BLaER1 treated with 17β-estradiol and CSF1 and Interleukin-3, amounts not matched to agents 10 nM and 100 nM (cell line): ENCODE results near the gene TAPBPL.
"Not testable (repeated sequence)": the region's sequence is repeated elsewhere in the genome, so short reads cannot be mapped to it uniquely, and the experiment has no call there.

Experiments
- H3K27ac ChIP-seq, 11 experiments: shearing (Covaris generic); formaldehyde crosslinking; 2 replicates each; pipeline ENCODE4 v1.8.1; 2022
- H3K27me3 ChIP-seq, 11 experiments: shearing (Covaris generic); formaldehyde crosslinking; 2 replicates each; pipeline ENCODE4 v1.8.1; 2022
- H3K36me3 ChIP-seq, 11 experiments: shearing (Covaris generic); formaldehyde crosslinking; 2 replicates each; pipeline ENCODE4 v1.8.1; 2022
- H3K4me1 ChIP-seq, 10 experiments: shearing (Covaris generic); formaldehyde crosslinking; 2 replicates each; pipeline ENCODE4 v1.8.1; 2022
- H3K4me2 ChIP-seq, 11 experiments: shearing (Covaris generic); formaldehyde crosslinking; 2 replicates each; pipeline ENCODE4 v1.8.1; 2022
- H3K4me3 ChIP-seq, 10 experiments: shearing (Covaris generic); formaldehyde crosslinking; 2 replicates each; pipeline ENCODE4 v1.8.1; 2022
- H3K9ac ChIP-seq, 11 experiments: shearing (Covaris generic); formaldehyde crosslinking; 2 replicates each; pipeline ENCODE4 v1.8.1; 2022
- H3K9me3 ChIP-seq, 11 experiments: shearing (Covaris generic); formaldehyde crosslinking; replicated peaks in 1 of 11; 2 replicates each; pipeline ENCODE4 v1.8.1; 2022
- H4K20me1 ChIP-seq, 11 experiments: shearing (Covaris generic); formaldehyde crosslinking; 2 replicates each; pipeline ENCODE4 v1.8.1; 2022
- Cebpa-rat ChIP-seq, 11 experiments: shearing (Covaris generic); IDR thresholded peaks; 2 replicates each; pipeline ENCODE4 v1.8.1; 2022

The TAPBPL gene

GRCh38 chr12:6424008-6424347 lies 27.9 kb upstream of the TAPBPL start:
- Histone ChIP-seq H3K4me3 (0 out of 20 replicates have a peak overlapping the region, but pooled peaks of 1 of the 10 experiments have one; percentile 4), H3K27ac (peak overlapping the region in 9 of 11 experiments; percentile 88 to 98 (median 96); a peak in 19 of 22 replicates), H3K36me3 (no peaks in the 10 kb centered on the region), H3K9me3 (no peaks in the 10 kb centered on the region), H3K9ac (peak overlapping the region in 9 of 11 experiments; percentile 26 to 89 (median 82); a peak in 14 of 22 replicates), H3K4me1 (peaks cover 53 to 83% (median 59%) of the 10 kb centered on the region in 10 experiments), H4K20me1 (no peaks in the 10 kb centered on the region), H3K4me2 (peak overlapping the region; percentile 76 to 96 (median 93)), H3K27me3 (no peaks in the 10 kb centered on the region)
- no peak; a peak in 1 of 22 replicates for TF ChIP-seq Cebpa-rat (IDR thresholded peaks at IDR 0.05)

GRCh38 chr12:6424866-6425265 lies 27.0 kb upstream of the TAPBPL start:
- no peak for TF ChIP-seq Cebpa-rat (IDR thresholded peaks at IDR 0.05)
- no peaks in the 10 kb centered on the region for H3K36me3 ChIP-seq
- no peaks in the 10 kb centered on the region for H4K20me1 ChIP-seq
- H3K4me2 ChIP-seq, result peak overlapping the region; percentile 23 to 96 (median 93)
- no peaks in the 10 kb centered on the region for H3K9me3 ChIP-seq
- H3K9ac ChIP-seq, result peak overlapping the region in 9 of 11 experiments; percentile 77 to 89 (median 84); a peak in 17 of 22 replicates
- peaks cover 57 to 81% (median 64%) of the 10 kb centered on the region in 10 experiments for H3K4me1 ChIP-seq
- H3K27me3 ChIP-seq, result no peaks in the 10 kb centered on the region
- H3K4me3 ChIP-seq, result no peak overlapping the region
- H3K27ac ChIP-seq, result peak overlapping the region in 10 of 11 experiments; percentile 82 to 98 (median 96); a peak in 21 of 22 replicates

GRCh38 chr12:6425590-6426531 lies 26.0 kb upstream of the TAPBPL start:
- Histone ChIP-seq H3K27ac (peak overlapping the region; percentile 81 to 98 (median 96)), H3K36me3 (no peaks in the 10 kb centered on the region), H3K4me2 (peak overlapping the region; percentile 81 to 96 (median 93)), H3K9ac (peak overlapping the region; percentile 69 to 89 (median 84)), H3K9me3 (no peaks in the 10 kb centered on the region), H3K4me3 (peak overlapping the region; percentile 23 to 62 (median 49); a peak in 19 of 20 replicates), H4K20me1 (no peaks in the 10 kb centered on the region), H3K4me1 (peaks cover 67 to 81% (median 71%) of the 10 kb centered on the region in 10 experiments), H3K27me3 (no peaks in the 10 kb centered on the region)
- peak in 8 of 11 experiments; percentile 56 to 87 (median 72); a peak in 13 of 22 replicates for TF ChIP-seq Cebpa-rat (IDR thresholded peaks at IDR 0.05)

DNA sequence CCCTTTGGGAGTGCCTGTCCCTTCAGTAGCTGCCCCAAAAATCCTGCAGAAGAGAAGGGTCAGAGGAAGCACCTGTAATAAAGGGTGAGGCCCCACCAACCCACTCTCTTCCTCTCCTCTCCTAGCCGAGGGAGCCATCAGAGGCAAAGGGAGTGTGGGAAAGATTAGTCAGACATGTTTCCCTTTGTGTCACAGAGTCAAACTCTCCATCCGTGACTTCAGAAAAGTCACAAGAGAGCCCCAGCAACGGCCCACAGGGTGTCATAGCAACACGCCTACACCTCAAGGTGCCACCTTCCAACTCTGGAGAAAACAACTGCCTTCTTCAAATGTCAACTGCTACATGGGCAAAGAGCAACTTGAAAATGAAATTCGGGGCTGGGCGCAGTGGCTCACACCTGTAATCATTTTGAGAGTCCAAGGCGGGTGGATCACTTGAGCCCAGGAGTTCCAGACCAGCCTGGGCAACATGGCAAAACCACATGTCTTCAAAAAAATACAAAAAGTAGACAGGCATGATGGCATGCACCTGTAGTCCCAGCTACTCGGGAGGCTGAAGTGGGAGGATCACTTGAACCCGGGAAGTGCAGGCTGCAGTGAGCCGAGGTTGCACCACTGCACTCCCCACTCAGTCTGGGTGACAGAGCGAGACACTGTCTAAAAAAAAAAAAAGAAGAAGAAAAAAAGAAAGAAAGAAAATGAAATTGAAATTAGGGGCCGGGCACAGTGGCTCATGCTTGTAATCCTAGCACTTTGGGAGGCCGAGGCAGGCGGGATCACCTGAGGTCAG lies 24.8 kb upstream of the TAPBPL start:
- peaks cover 78 to 93% (median 84%) of the 10 kb centered on the region in 10 experiments for H3K4me1 ChIP-seq
- no peaks in the 10 kb centered on the region for H3K9me3 ChIP-seq
- peak overlapping the region; percentile 81 to 96 (median 93) for H3K4me2 ChIP-seq
- H3K9ac ChIP-seq, result peak overlapping the region; percentile 69 to 89 (median 84)
- H3K27ac ChIP-seq, result peak overlapping the region; percentile 81 to 98 (median 96)
- no peak; a peak in 1 of 22 replicates for TF ChIP-seq Cebpa-rat (IDR thresholded peaks at IDR 0.05)
- H3K4me3 ChIP-seq, result peak overlapping the region; percentile 23 to 62 (median 49); a peak in 17 of 20 replicates
- H3K27me3 ChIP-seq, result no peaks in the 10 kb centered on the region
- H4K20me1 ChIP-seq, result no peaks in the 10 kb centered on the region
- H3K36me3 ChIP-seq, result no peaks in the 10 kb centered on the region

- Histone ChIP-seq H3K4me2 (peak overlapping the region; percentile 81 to 96 (median 93)), H3K9ac (peak overlapping the region in 10 of 11 experiments; percentile 69 to 89 (median 84); a peak in 19 of 22 replicates), H3K27ac (peak overlapping the region in 10 of 11 experiments; percentile 82 to 98 (median 96); a peak in 20 of 22 replicates), H3K4me3 (peak overlapping the region in 7 of 10 experiments; percentile 21 to 62 (median 49); a peak in 9 of 20 replicates), H3K4me1 (peaks cover 80 to 99% (median 91%) of the 10 kb centered on the region in 10 experiments)
- H3K36me3 ChIP-seq, H3K9me3 ChIP-seq, H3K27me3 ChIP-seq, H4K20me1 ChIP-seq: not testable (repeated sequence)
Measured at GRCh38 chr12:6427796-6428195, 24.0 kb upstream of the TAPBPL start.

DNA sequence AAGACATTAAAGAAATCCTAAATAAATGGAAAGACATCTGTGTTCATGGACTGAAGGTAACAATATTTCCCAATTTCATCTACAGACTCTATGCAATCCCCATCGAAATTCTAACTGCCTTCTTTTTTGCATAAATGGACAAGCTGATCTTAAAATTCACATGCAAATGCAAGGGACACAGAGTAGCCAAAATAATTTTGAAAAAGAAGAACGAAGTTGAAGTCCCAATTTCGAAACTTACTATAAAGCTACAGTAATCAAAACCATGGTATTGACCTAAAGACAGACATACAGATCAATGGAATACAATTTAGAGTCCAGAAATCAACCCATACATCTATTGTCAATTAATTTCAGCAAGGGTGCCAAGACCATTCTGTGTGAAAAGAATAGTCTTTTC lies 23.5 kb upstream of the TAPBPL start:
- Histone ChIP-seq H3K27me3 (no peaks in the 10 kb centered on the region), H3K4me3 (no peak overlapping the region; a peak in 1 of 20 replicates), H3K4me1 (peaks cover 83 to 100% (median 95%) of the 10 kb centered on the region in 10 experiments), H3K36me3 (no peaks in the 10 kb centered on the region), H3K9ac (peak overlapping the region in 6 of 11 experiments; percentile 78 to 89 (median 84); a peak in 8 of 22 replicates), H3K4me2 (peak overlapping the region; percentile 81 to 96 (median 93); a peak in 21 of 22 replicates), H4K20me1 (no peaks in the 10 kb centered on the region), H3K9me3 (no peaks in the 10 kb centered on the region), H3K27ac (peak overlapping the region in 9 of 11 experiments; percentile 88 to 98 (median 96); a peak in 17 of 22 replicates)
- no peak for TF ChIP-seq Cebpa-rat (IDR thresholded peaks at IDR 0.05)

DNA sequence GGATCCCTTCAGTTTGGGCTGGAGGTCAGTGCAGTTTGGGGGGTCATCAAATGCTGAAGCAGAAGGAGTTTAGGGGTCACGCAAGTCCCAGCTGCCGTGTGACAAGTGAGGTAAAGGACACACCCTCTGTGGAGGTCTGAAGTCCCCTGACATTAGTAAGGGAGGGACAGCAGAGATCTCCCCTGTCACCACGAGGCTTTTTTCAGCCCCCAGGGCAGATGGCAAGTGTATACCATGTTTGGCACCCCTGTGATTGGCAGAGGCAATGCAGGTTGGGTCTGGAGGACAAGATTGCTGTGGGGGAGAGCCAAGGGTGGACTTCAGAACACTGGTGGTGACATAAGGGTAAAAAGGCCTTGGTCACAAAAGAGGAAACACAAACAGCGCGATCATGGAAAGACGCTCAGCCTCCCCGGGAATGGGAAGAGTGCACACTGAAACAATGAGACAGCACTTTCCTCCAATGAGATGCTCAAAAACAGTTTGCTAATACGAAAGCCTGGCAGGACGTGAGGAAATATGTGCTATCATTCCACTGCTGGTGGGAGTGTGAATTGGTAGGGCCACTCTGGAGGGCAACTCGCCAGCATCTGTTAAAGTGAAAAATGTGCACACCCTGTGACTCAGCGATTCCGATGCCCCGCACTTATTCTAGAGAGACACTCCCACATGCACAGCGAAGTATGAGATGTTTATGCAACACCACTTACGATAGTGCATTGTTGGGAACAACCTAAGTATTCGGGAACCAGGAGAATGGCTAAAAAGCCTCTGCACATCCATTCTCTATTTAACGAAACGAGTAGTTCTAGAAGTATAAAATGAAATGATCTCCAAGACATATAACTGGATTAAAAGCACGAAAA lies 21.5 kb upstream of the TAPBPL start:
- Histone ChIP-seq H3K9ac (peak overlapping the region; percentile 44 to 75 (median 61); a peak in 19 of 22 replicates), H3K4me2 (peak overlapping the region; percentile 60 to 87 (median 76)), H3K4me3 (peak overlapping the region in 5 of 10 experiments; percentile 0 to 45 (median 13); a peak in 3 of 20 replicates), H3K36me3 (no peaks in the 10 kb centered on the region), H3K4me1 (peaks cover 72 to 97% (median 92%) of the 10 kb centered on the region in 10 experiments), H3K27me3 (no peaks in the 10 kb centered on the region), H4K20me1 (no peaks in the 10 kb centered on the region), H3K9me3 (no peaks in the 10 kb centered on the region), H3K27ac (peak overlapping the region; percentile 62 to 98 (median 76); a peak in 21 of 22 replicates)
- peak in 2 of 11 experiments; percentile 11 to 69; a peak in 3 of 22 replicates for TF ChIP-seq Cebpa-rat (IDR thresholded peaks at IDR 0.05)

DNA sequence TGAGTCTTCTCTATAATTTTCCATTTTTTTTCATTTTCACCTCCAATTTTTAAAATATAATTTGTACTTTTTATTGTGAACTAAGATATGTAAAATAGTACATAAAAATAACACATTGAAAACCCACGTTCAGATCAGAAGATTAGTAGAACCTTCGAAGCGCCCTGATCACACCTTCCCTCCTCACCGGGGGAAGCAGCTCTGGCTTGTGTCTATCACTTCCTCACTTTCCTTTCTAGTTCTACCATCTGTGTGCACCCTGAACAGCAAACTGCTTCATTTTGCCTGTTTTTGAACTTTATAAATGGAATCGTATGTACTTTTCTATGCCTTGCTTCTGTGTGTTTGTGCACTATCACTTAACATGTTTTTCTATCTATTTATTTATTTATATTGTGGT lies 18.9 kb upstream of the TAPBPL start:
- no peak overlapping the region for H3K9ac ChIP-seq
- no peak for TF ChIP-seq Cebpa-rat (IDR thresholded peaks at IDR 0.05)
- peak overlapping the region in 3 of 11 experiments; percentile 27 to 98 (median 76); a peak in 2 of 22 replicates for H3K27ac ChIP-seq
- H3K4me3 ChIP-seq, result no peak overlapping the region
- H3K27me3 ChIP-seq, result no peaks in the 10 kb centered on the region
- H4K20me1 ChIP-seq, result no peaks in the 10 kb centered on the region
- peak overlapping the region in 8 of 11 experiments; percentile 33 to 76 (median 64); a peak in 14 of 22 replicates for H3K4me2 ChIP-seq
- H3K36me3 ChIP-seq, result no peaks in the 10 kb centered on the region
- H3K4me1 ChIP-seq, result peaks cover 46 to 71% (median 67%) of the 10 kb centered on the region in 10 experiments
- no peaks in the 10 kb centered on the region for H3K9me3 ChIP-seq
